ENCODE results near the gene LRRTM4. TPM values are rescaled to one million over a fixed set of nuclear protein-coding genes. Genes with fewer than 3 reads are reported as not detected.

LRRTM4 gene
- total RNA-seq, 1 donor from 2014 or later: 5.4 TPM

GRCh38 chr2:77007686-77008085, 514.5 kb downstream of the LRRTM4 start:
- no peaks in the 10 kb centered on the region for H3K27me3 Mint-ChIP-seq
- no peak for DNase-seq (ENCODE audit: extremely low spot score, unreplicated experiment)
- no peak overlapping the region for H3K27ac Mint-ChIP-seq
- no peaks in the 10 kb centered on the region for H3K4me1 Mint-ChIP-seq (ENCODE audit: unreplicated experiment)
- no peak overlapping the region for H3K4me3 Mint-ChIP-seq
- H3K36me3 Mint-ChIP-seq: no peaks in the 10 kb centered on the region
- H3K9me3 Mint-ChIP-seq: peaks cover 4% of the 10 kb centered on the region
- TF ChIP-seq CTCF (conservative IDR thresholded peaks at IDR 0.05): no peak

GRCh38 chr2:77005522-77005921, 516.7 kb downstream of the LRRTM4 start:
- Mint-ChIP-seq H3K27me3 (no peaks in the 10 kb centered on the region), H3K36me3 (no peaks in the 10 kb centered on the region), H3K27ac (no peak overlapping the region), H3K9me3 (peaks cover 4% of the 10 kb centered on the region), H3K4me1 (ENCODE audit: unreplicated experiment) (no peaks in the 10 kb centered on the region), H3K4me3 (no peak overlapping the region)
- no peak for TF ChIP-seq CTCF (conservative IDR thresholded peaks at IDR 0.05)
- no peak for DNase-seq (ENCODE audit: extremely low spot score, unreplicated experiment)

- Mint-ChIP-seq H3K27me3 (no peaks in the 10 kb centered on the region), H3K4me3 (no peak overlapping the region), H3K27ac (no peak overlapping the region), H3K4me1 (ENCODE audit: unreplicated experiment) (no peaks in the 10 kb centered on the region), H3K9me3 (no peaks in the 10 kb centered on the region), H3K36me3 (no peaks in the 10 kb centered on the region)
- no peak for TF ChIP-seq CTCF (conservative IDR thresholded peaks at IDR 0.05)
- no peak for DNase-seq (ENCODE audit: extremely low spot score, unreplicated experiment)
Measured at GRCh38 chr2:77001895-77002294, 520.3 kb downstream of the LRRTM4 start.

- Mint-ChIP-seq H3K27me3 (no peaks in the 10 kb centered on the region), H3K4me1 (ENCODE audit: unreplicated experiment) (no peaks in the 10 kb centered on the region), H3K9me3 (no peaks in the 10 kb centered on the region), H3K4me3 (no peak overlapping the region), H3K27ac (no peak overlapping the region), H3K36me3 (no peaks in the 10 kb centered on the region)
- no peak for TF ChIP-seq CTCF (conservative IDR thresholded peaks at IDR 0.05)
- DNase-seq (ENCODE audit: extremely low spot score, unreplicated experiment): no peak
Measured at GRCh38 chr2:76998704-76999103, 523.5 kb downstream of the LRRTM4 start.

GRCh38 chr2:76998152-76998551, 524.0 kb downstream of the LRRTM4 start:
- Mint-ChIP-seq H3K27ac (no peak overlapping the region), H3K36me3 (no peaks in the 10 kb centered on the region), H3K27me3 (no peaks in the 10 kb centered on the region), H3K4me3 (no peak overlapping the region), H3K4me1 (ENCODE audit: unreplicated experiment) (no peaks in the 10 kb centered on the region), H3K9me3 (no peaks in the 10 kb centered on the region)
- TF ChIP-seq CTCF (conservative IDR thresholded peaks at IDR 0.05): no peak
- DNase-seq (ENCODE audit: extremely low spot score, unreplicated experiment): no peak

- H3K4me3 Mint-ChIP-seq: no peak overlapping the region
- H3K27me3 Mint-ChIP-seq: no peaks in the 10 kb centered on the region
- no peaks in the 10 kb centered on the region for H3K9me3 Mint-ChIP-seq
- DNase-seq (ENCODE audit: extremely low spot score, unreplicated experiment): no peak
- no peak overlapping the region for H3K27ac Mint-ChIP-seq
- no peaks in the 10 kb centered on the region for H3K36me3 Mint-ChIP-seq
- no peaks in the 10 kb centered on the region for H3K4me1 Mint-ChIP-seq (ENCODE audit: unreplicated experiment)
- TF ChIP-seq CTCF (conservative IDR thresholded peaks at IDR 0.05): no peak
Measured at GRCh38 chr2:76997296-76997695, 524.9 kb downstream of the LRRTM4 start.

All from type B pancreatic cell (in vitro differentiated cells).